WTC11 (cell line): ENCODE results near the gene ZNF584.

Source experiments
- ARID4B ChIP-seq: sonication (generic); formaldehyde crosslinking; IDR thresholded peaks from 2 replicates; pipeline ENCODE4 v1.8.0; 2023; ENCODE audit warnings: missing genetic modification reagents, mild to moderate bottlenecking, borderline replicate concordance
- ATF6 ChIP-seq: sonication (generic); formaldehyde crosslinking; IDR thresholded peaks from 2 replicates; pipeline ENCODE4 v1.8.1; 2023; ENCODE audit warnings: mild to moderate bottlenecking, missing genetic modification reagents
- CTCF ChIP-seq: fragments of 200-600 bp; IDR thresholded peaks from 2 replicates; pipeline ENCODE4 v1.8.0; 2022; ENCODE audit warnings: antibody characterized with exemption
- E2F1 ChIP-seq: sonication (generic); formaldehyde crosslinking; IDR thresholded peaks from 2 replicates; pipeline ENCODE4 v1.8.0; 2022; ENCODE audit warnings: mild to moderate bottlenecking, missing genetic modification reagents
- ESRRA ChIP-seq: sonication (generic); formaldehyde crosslinking; IDR thresholded peaks from 2 replicates; pipeline ENCODE4 v1.8.1; 2022; ENCODE audit warnings: mild to moderate bottlenecking, missing genetic modification reagents, borderline replicate concordance
- JUN ChIP-seq: sonication (generic); formaldehyde crosslinking; IDR thresholded peaks from 2 replicates; pipeline ENCODE4 v1.8.0; 2023; ENCODE audit warnings: mild to moderate bottlenecking, missing genetic modification reagents
- MAX ChIP-seq: sonication (generic); formaldehyde crosslinking; IDR thresholded peaks from 2 replicates; pipeline ENCODE4 v1.8.0; 2022; ENCODE audit warnings: mild to moderate bottlenecking, missing genetic modification reagents
- NR1H2 ChIP-seq: sonication (generic); formaldehyde crosslinking; IDR thresholded peaks from 2 replicates; pipeline ENCODE4 v1.9.0; 2021; ENCODE audit warnings: mild to moderate bottlenecking, moderate library complexity, missing genetic modification reagents
- NR2C2 ChIP-seq: sonication (generic); formaldehyde crosslinking; IDR thresholded peaks from 2 replicates; pipeline ENCODE4 v1.8.0; 2022; ENCODE audit warnings: mild to moderate bottlenecking, missing genetic modification reagents
- NR3C1 ChIP-seq: sonication (generic); formaldehyde crosslinking; conservative IDR thresholded peaks from 2 replicates; pipeline ENCODE4 v1.8.1; 2023; ENCODE audit warnings: low read depth, mild to moderate bottlenecking, missing genetic modification reagents
- PREB ChIP-seq: sonication (generic); formaldehyde crosslinking; IDR thresholded peaks from 2 replicates; pipeline ENCODE4 v1.8.1; 2022; ENCODE audit warnings: mild to moderate bottlenecking, missing genetic modification reagents, moderate library complexity, borderline replicate concordance
- RELA ChIP-seq: sonication (generic); formaldehyde crosslinking; IDR thresholded peaks from 2 replicates; pipeline ENCODE4 v1.8.1; 2022; ENCODE audit warnings: missing genetic modification reagents, mild to moderate bottlenecking, borderline replicate concordance
- USF2 ChIP-seq: sonication (generic); formaldehyde crosslinking; IDR thresholded peaks from 2 replicates; pipeline ENCODE4 v1.8.1; 2023; ENCODE audit warnings: mild to moderate bottlenecking, missing genetic modification reagents, moderate library complexity
- ZNF263 ChIP-seq: sonication (generic); formaldehyde crosslinking; IDR thresholded peaks from 2 replicates; pipeline ENCODE4 v1.8.1; 2022; ENCODE audit warnings: low read depth, mild to moderate bottlenecking, moderate library complexity, missing genetic modification reagents

GRCh38 chr19:58362272-58362994 is 46.0 kb upstream of the ZNF584 start, which contains the start of gene ZNF497:
- TF ChIP-seq CTCF = no peak
- no peak for TF ChIP-seq NR1H2 (CRISPR knock-in tag)
- TF ChIP-seq RELA = no peak
- TF ChIP-seq ZNF263 (CRISPR knock-in tag) = no peak
- no peak for TF ChIP-seq ESRRA (CRISPR knock-in tag)
- no peak for TF ChIP-seq JUN (CRISPR knock-in tag)
- no peak; the same call in 1 of the 2 replicates for TF ChIP-seq E2F1 (CRISPR knock-in tag)
- no peak for TF ChIP-seq PREB (CRISPR knock-in tag)
- no peak for TF ChIP-seq NR2C2 (CRISPR knock-in tag)
- TF ChIP-seq ARID4B (CRISPR knock-in tag) = peak; percentile 77; the same call in 1 of the 2 replicates
- TF ChIP-seq NR3C1 = no peak
- no peak for TF ChIP-seq MAX (CRISPR knock-in tag)
- TF ChIP-seq USF2 (CRISPR knock-in tag) = no peak
- no peak for TF ChIP-seq ATF6 (CRISPR knock-in tag)
